Glutamatergic neuron (in vitro differentiated cells): ENCODE data around the gene FBXL20. TPM values are rescaled to one million over a fixed set of nuclear protein-coding genes. Genes with fewer than 3 reads are reported as not detected.
A peak's percentile ranks its signal among the peaks of the same experiment; 100 is the strongest.

Experiments used
- DNase-seq: peaks from one replicate; pipeline ENCODE4 v3.0.0; 2022
- H3K27ac Mint-ChIP-seq: one replicate; pipeline ENCODE4 v1.8.0; 2020; ENCODE audit warnings: mild to moderate bottlenecking, mixed read lengths, inconsistent platforms; ENCODE audit not compliant: unreplicated experiment
- H3K27me3 Mint-ChIP-seq: one replicate; pipeline ENCODE4 v1.8.0; 2020; ENCODE audit warnings: mild to moderate bottlenecking, moderate library complexity, mixed read lengths, inconsistent platforms; ENCODE audit not compliant: unreplicated experiment
- H3K36me3 Mint-ChIP-seq: one replicate; pipeline ENCODE4 v1.8.0; 2020; ENCODE audit warnings: mild to moderate bottlenecking, mixed read lengths, inconsistent platforms; ENCODE audit not compliant: unreplicated experiment
- H3K4me1 Mint-ChIP-seq: one replicate; pipeline ENCODE4 v1.8.0; 2020; ENCODE audit warnings: mild to moderate bottlenecking, low read depth, mixed read lengths, inconsistent platforms; ENCODE audit not compliant: unreplicated experiment
- H3K4me3 Mint-ChIP-seq: one replicate; pipeline ENCODE4 v1.8.0; 2020; ENCODE audit warnings: mild to moderate bottlenecking, mixed read lengths, inconsistent platforms; ENCODE audit not compliant: unreplicated experiment
- H3K9me3 Mint-ChIP-seq: one replicate; pipeline ENCODE4 v1.8.0; 2020; ENCODE audit warnings: mild to moderate bottlenecking, moderate library complexity, mixed read lengths, inconsistent platforms; ENCODE audit not compliant: unreplicated experiment
- total RNA-seq: library from RNA; stranded (reverse); fragmentation: NEBNext Ultra II Directional; extraction: Animal tissue kit (Norgen Biotek cat#: 25700); gene quantifications from one replicate; pipeline ENCODE4 v1.2.1, GENCODE V29; 2021; ENCODE audit not compliant: unreplicated experiment
- TF ChIP-seq, protein P1 (sequence below): fragments of 200-600 bp; sonication (generic); IDR thresholded peaks from one replicate; pipeline ENCODE4 v1.5.0; 2021; ENCODE audit not compliant: partially characterized antibody, unreplicated experiment

Gene FBXL20
- total RNA-seq, 1 donor from 2014 or later: 31.0 TPM

DNA sequence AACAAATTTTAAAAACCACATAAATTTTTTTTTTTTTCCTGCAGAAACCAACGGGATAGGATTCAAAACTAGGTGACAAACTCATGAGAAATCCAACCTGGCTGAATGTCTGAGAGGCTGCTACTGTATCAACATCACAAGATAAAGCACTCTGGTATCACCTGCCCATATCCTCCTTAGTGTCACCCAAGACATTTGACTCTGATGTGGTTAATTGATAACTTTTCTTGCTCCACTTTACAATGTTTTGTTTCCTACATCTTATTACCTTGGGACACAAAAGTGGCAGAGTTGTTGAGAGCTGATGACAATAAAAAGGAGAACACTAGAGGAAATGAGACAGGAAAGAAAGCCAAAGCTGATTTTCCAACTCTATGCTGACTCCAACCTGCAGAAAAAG lies 4.0 kb upstream of the FBXL20 start:
- peaks cover 8% of the 10 kb centered on the region for H3K9me3 Mint-ChIP-seq
- no peak overlapping the region for H3K4me3 Mint-ChIP-seq
- peaks cover 4% of the 10 kb centered on the region for H3K27me3 Mint-ChIP-seq
- DNase-seq: no peak
- no peaks in the 10 kb centered on the region for H3K36me3 Mint-ChIP-seq
- no peak overlapping the region for H3K27ac Mint-ChIP-seq
- no peaks in the 10 kb centered on the region for H3K4me1 Mint-ChIP-seq
- TF ChIP-seq, protein P1, sequence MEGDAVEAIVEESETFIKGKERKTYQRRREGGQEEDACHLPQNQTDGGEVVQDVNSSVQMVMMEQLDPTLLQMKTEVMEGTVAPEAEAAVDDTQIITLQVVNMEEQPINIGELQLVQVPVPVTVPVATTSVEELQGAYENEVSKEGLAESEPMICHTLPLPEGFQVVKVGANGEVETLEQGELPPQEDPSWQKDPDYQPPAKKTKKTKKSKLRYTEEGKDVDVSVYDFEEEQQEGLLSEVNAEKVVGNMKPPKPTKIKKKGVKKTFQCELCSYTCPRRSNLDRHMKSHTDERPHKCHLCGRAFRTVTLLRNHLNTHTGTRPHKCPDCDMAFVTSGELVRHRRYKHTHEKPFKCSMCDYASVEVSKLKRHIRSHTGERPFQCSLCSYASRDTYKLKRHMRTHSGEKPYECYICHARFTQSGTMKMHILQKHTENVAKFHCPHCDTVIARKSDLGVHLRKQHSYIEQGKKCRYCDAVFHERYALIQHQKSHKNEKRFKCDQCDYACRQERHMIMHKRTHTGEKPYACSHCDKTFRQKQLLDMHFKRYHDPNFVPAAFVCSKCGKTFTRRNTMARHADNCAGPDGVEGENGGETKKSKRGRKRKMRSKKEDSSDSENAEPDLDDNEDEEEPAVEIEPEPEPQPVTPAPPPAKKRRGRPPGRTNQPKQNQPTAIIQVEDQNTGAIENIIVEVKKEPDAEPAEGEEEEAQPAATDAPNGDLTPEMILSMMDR: no peak

DNA sequence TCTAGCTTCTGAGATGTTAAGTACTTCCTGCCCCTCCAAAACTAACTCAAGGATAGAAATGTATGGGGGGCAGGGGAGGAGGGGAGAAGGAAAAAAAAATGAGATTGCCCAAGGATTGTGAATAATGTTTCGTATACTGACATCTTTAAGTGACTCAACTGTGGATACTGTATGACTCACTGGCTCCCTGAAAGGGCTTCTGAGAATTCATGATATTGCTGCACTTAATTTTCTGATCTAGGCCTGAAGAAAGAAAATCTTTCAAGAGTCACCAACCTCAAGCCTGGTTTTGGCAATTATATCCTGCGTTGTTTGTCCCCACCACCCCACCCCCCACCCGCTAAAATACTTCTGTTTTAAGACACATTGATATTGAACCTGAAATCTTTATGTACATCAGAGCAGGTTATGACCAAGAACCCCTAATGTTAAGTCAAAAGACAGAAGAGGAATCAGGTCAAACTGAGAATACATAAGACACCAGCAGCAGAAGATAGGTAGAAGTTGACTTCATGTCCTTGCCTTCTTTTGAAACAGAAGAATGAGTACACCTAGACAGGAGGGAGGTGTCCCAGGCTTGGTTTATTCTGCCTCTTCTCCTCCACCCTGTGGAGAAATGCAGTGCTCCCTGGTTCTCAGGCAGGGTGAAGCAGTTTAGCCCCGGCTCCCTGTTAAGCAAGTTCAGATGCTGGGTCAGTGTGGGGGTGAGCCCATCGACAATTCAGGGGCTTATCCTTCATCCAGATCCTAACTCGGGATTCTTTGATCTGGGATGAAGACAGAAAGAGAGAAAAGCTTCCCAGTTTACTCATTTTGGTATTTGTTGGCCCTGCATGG lies 3.3 kb upstream of the FBXL20 start:
- no peak for DNase-seq
- Mint-ChIP-seq H3K36me3 (no peaks in the 10 kb centered on the region), H3K27ac (no peak overlapping the region), H3K9me3 (peaks cover 9% of the 10 kb centered on the region), H3K4me3 (no peak overlapping the region), H3K27me3 (peaks cover 4% of the 10 kb centered on the region), H3K4me1 (peaks cover 3% of the 10 kb centered on the region)
- TF ChIP-seq, protein P1: no peak

DNA sequence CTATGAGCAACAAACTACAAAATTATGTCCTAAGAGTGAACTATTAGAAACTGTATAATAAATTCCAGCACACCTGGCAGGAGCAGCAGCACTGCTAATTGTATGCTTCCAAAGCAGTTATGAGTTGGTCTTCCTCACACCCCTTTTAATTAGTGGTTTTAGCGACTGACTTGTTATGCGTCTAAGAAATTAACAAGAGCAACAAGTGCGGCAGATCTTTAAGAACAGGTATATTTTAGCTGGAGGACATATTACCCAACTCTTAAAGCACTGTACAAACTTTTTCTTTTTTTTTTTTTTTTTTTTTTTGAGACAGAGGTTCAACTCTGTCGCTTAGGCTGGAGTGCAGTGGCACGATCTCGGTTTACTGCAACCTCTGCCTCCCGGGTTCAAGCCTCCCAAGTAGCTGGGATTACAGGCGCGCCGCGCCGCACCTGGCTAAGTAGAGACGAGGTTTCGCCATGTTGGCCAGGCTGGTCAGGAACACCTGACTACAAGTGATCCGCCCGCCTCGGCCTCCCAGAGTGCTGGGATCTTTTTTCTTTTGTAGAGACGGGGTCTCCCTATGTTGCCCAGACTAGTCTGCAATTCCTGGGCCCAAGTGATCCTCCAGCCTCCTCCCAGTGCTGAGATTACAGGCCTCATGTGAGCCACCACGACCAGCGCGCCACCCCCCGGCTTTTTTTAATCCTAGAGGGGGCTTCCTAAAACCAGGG lies 1.6 kb upstream of the FBXL20 start:
- Mint-ChIP-seq H3K4me3 (peak overlapping the region; percentile 73), H3K27ac (no peak overlapping the region), H3K27me3 (peaks cover 4% of the 10 kb centered on the region), H3K4me1 (peaks cover 3% of the 10 kb centered on the region), H3K9me3 (peaks cover 9% of the 10 kb centered on the region), H3K36me3 (no peaks in the 10 kb centered on the region)
- no peak for DNase-seq
- TF ChIP-seq, protein P1: no peak

DNA sequence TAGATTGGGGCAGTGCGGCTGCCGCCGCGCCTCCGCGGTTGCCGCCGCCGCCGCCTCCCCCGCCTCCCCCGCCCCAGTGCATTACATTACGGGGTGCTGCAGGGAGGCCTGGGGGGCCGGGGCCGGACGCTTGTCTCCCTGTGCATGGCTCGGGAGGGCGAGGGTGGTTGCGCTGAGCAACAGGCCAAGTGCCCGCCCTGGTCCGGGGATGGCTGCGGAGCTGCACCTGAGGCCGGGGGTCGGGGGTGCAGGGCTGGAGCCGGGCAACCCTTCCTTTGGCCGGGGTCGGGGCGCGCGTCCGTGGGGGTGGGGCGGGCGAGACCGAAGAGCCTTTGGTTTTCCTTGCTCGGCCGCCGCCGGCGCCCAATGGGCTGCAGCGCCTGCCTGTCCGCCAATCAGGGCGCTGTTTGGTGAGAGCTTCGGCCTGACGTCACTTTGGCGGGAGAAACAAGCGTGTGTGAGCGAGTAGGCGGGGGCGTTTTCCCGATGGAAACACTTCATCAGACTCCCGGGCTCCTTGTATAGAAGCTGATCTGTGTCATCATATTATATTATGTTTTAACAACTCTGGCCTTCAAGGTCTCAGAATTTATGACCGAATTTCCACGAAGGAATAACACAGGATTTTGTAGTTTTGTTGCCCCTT lies 941 bp upstream of the FBXL20 start:
- peaks cover 3% of the 10 kb centered on the region for H3K4me1 Mint-ChIP-seq
- peak overlapping the region; percentile 93 for H3K27ac Mint-ChIP-seq
- H3K27me3 Mint-ChIP-seq: peaks cover 4% of the 10 kb centered on the region
- no peaks in the 10 kb centered on the region for H3K36me3 Mint-ChIP-seq
- peak; percentile 93 for DNase-seq
- TF ChIP-seq, protein P1: no peak
- H3K4me3 Mint-ChIP-seq: peak overlapping the region; percentile 97
- peaks cover 9% of the 10 kb centered on the region for H3K9me3 Mint-ChIP-seq
